ENCODE results near the gene JPH3. TPM values are rescaled to one million over a fixed set of nuclear protein-coding genes. Genes with fewer than 3 reads are reported as not detected.

JPH3 gene
- total and polyA plus RNA-seq, 2 experiments from 2014 or later, result not detected

DNA sequence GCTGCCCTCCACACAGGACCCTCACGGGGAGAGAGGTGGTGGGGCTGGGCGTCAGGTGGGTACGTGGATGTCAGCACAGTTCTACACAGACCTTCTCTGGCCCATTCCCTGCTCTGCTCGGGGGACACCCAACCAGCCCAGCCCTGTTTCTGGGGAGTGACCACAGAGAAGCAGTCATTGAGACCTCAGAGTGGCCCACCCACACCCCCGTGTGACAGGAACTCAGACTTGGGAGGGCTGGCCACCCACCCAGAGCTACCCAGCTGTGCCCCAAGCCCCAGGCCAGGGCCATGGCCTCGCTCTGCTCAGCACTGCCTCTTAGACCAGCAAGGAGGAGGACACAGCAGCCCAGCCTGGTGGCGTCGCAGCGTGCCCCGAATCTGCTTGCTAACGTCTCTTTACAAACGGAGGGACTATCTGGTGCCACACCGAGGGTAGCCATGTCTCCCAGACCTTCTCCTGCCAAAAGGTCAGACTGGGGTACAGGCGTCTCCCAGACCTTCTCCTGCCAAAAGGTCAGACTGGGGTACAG lies 85.8 kb downstream of the JPH3 start:
- Histone ChIP-seq H3K4me3 (no peak overlapping the region), H3K9ac (no peak overlapping the region), H3K4me2 (ENCODE audit: unreplicated experiment) (no peak overlapping the region), H4K20me1 (ENCODE audit: insufficient read depth) (no peaks in the 10 kb centered on the region), H3K4me1 (ENCODE audit: insufficient read depth) (no peaks in the 10 kb centered on the region), H2AFZ (no peak overlapping the region), H3K9me3 (ENCODE audit: low read depth) (no peaks in the 10 kb centered on the region), H3K27ac (no peak overlapping the region), H3K36me3 (ENCODE audit: low read depth) (no peaks in the 10 kb centered on the region), H3K79me2 (ENCODE audit: insufficient read depth) (no peaks in the 10 kb centered on the region), H3F3A (ENCODE audit: insufficient read depth) (no peaks in the 10 kb centered on the region), H3K9me2 (ENCODE audit: insufficient read depth) (no peaks in the 10 kb centered on the region), H3K27me3 (replicated peaks; ENCODE audit: insufficient read depth) (peaks cover 13% of the 10 kb centered on the region)
- WGBS, 2 experiments (ENCODE audit: low coverage in 1 of 2, low lambda C conversion rate in 2 of 2, missing lambda C conversion rate in 2 of 2), result 72 to 74% methylated on average over 13 to 14 of the region's 14 CpGs
- TF ChIP-seq EZH2 (IDR thresholded peaks at IDR 0.05; ENCODE audit: insufficient read depth, poor library complexity, severe bottlenecking) (no peak), EZH2phosphoT487 (IDR thresholded peaks at IDR 0.05; ENCODE audit: insufficient read depth, low read depth) (no peak)
- no peak for DNase-seq
- in situ Hi-C loops (cut with MboI), result no loop called here

GRCh38 chr16:87688876-87689815 lies 86.8 kb downstream of the JPH3 start:
- H3K9me3 ChIP-seq (ENCODE audit: low read depth), result no peaks in the 10 kb centered on the region
- H4K20me1 ChIP-seq (ENCODE audit: insufficient read depth), result no peaks in the 10 kb centered on the region
- no peak overlapping the region for H3K4me2 ChIP-seq (ENCODE audit: unreplicated experiment)
- no peaks in the 10 kb centered on the region for H3K9me2 ChIP-seq (ENCODE audit: insufficient read depth)
- no peak overlapping the region for H3K27ac ChIP-seq
- no peaks in the 10 kb centered on the region for H3K4me1 ChIP-seq (ENCODE audit: insufficient read depth)
- H3F3A ChIP-seq (ENCODE audit: insufficient read depth), result no peaks in the 10 kb centered on the region
- TF ChIP-seq EZH2 (IDR thresholded peaks at IDR 0.05; ENCODE audit: insufficient read depth, poor library complexity, severe bottlenecking) (no peak), EZH2phosphoT487 (IDR thresholded peaks at IDR 0.05; ENCODE audit: insufficient read depth, low read depth) (no peak)
- in situ Hi-C loops (cut with MboI), result no loop called here
- H2AFZ ChIP-seq, result no peak overlapping the region
- H3K79me2 ChIP-seq (ENCODE audit: insufficient read depth), result no peaks in the 10 kb centered on the region
- H3K27me3 ChIP-seq (replicated peaks; ENCODE audit: insufficient read depth), result peaks cover 13% of the 10 kb centered on the region
- 79 to 80% methylated on average over 37 to 42 of the region's 45 CpGs for WGBS, 2 experiments (ENCODE audit: low coverage in 1 of 2, low lambda C conversion rate in 2 of 2, missing lambda C conversion rate in 2 of 2)
- no peak overlapping the region for H3K9ac ChIP-seq
- DNase-seq, result no peak
- no peaks in the 10 kb centered on the region for H3K36me3 ChIP-seq (ENCODE audit: low read depth)
- H3K4me3 ChIP-seq, result no peak overlapping the region

- no peak for DNase-seq
- Histone ChIP-seq H3K9ac (no peak overlapping the region), H4K20me1 (ENCODE audit: insufficient read depth) (no peaks in the 10 kb centered on the region), H3K4me2 (ENCODE audit: unreplicated experiment) (no peak overlapping the region), H3K4me1 (ENCODE audit: insufficient read depth) (no peaks in the 10 kb centered on the region), H3K36me3 (ENCODE audit: low read depth) (no peaks in the 10 kb centered on the region), H3K27ac (no peak overlapping the region), H3K4me3 (no peak overlapping the region), H2AFZ (no peak overlapping the region), H3F3A (ENCODE audit: insufficient read depth) (no peaks in the 10 kb centered on the region), H3K9me2 (ENCODE audit: insufficient read depth) (no peaks in the 10 kb centered on the region), H3K9me3 (ENCODE audit: low read depth) (no peaks in the 10 kb centered on the region), H3K27me3 (replicated peaks; ENCODE audit: insufficient read depth) (peaks cover 13% of the 10 kb centered on the region), H3K79me2 (ENCODE audit: insufficient read depth) (no peaks in the 10 kb centered on the region)
- no peak for TF ChIP-seq EZH2 (IDR thresholded peaks at IDR 0.05; ENCODE audit: insufficient read depth, poor library complexity, severe bottlenecking)
- no peak for TF ChIP-seq EZH2phosphoT487 (IDR thresholded peaks at IDR 0.05; ENCODE audit: insufficient read depth, low read depth)
- in situ Hi-C loops (cut with MboI), result no loop called here
- WGBS, 2 experiments (ENCODE audit: low coverage in 1 of 2, low lambda C conversion rate in 2 of 2, missing lambda C conversion rate in 2 of 2), result 80 to 84% methylated on average over 35 to 44 of the region's 46 CpGs
Observed at GRCh38 chr16:87689956-87690465, 87.7 kb downstream of the JPH3 start.

GRCh38 chr16:87690911-87691685 lies 88.8 kb downstream of the JPH3 start:
- Histone ChIP-seq H3K36me3 (ENCODE audit: low read depth) (no peaks in the 10 kb centered on the region), H3F3A (ENCODE audit: insufficient read depth) (no peaks in the 10 kb centered on the region), H3K9me2 (ENCODE audit: insufficient read depth) (no peaks in the 10 kb centered on the region), H3K4me3 (no peak overlapping the region), H3K4me2 (ENCODE audit: unreplicated experiment) (no peak overlapping the region), H3K4me1 (ENCODE audit: insufficient read depth) (no peaks in the 10 kb centered on the region), H4K20me1 (ENCODE audit: insufficient read depth) (no peaks in the 10 kb centered on the region), H3K79me2 (ENCODE audit: insufficient read depth) (no peaks in the 10 kb centered on the region), H3K27ac (no peak overlapping the region), H3K9me3 (ENCODE audit: low read depth) (no peaks in the 10 kb centered on the region), H3K9ac (no peak overlapping the region), H3K27me3 (replicated peaks; ENCODE audit: insufficient read depth) (peaks cover 7% of the 10 kb centered on the region), H2AFZ (no peak overlapping the region)
- 69 to 72% methylated on average over 16 to 33 of the region's 33 CpGs for WGBS, 2 experiments (ENCODE audit: low coverage in 1 of 2, low lambda C conversion rate in 2 of 2, missing lambda C conversion rate in 2 of 2)
- in situ Hi-C loops (cut with MboI), result no loop called here
- no peak for DNase-seq
- TF ChIP-seq EZH2 (IDR thresholded peaks at IDR 0.05; ENCODE audit: insufficient read depth, poor library complexity, severe bottlenecking) (no peak), EZH2phosphoT487 (IDR thresholded peaks at IDR 0.05; ENCODE audit: insufficient read depth, low read depth) (no peak)
